ENCODE results near the gene ATP8B4.

DNA sequence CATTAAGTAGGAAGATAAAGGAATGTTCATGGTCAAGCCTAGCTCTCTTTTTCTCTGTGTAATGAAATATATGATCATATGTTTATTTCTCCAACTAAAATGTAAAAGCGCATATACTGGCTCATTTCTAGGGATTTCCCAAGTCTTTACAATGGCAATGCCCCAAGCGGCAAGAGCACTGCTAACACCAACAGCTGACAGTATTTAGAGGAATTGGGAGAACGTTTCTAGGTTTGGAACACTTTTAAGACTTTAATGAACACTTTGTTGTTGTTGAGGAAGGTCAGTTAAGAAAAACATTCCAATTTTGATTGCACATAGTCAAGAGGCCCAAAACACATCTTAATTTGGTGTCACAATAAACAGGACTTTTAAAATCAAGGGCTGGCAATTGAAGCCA is 132.7 kb downstream of the ATP8B4 start:
- TF ChIP-seq, protein P1, sequence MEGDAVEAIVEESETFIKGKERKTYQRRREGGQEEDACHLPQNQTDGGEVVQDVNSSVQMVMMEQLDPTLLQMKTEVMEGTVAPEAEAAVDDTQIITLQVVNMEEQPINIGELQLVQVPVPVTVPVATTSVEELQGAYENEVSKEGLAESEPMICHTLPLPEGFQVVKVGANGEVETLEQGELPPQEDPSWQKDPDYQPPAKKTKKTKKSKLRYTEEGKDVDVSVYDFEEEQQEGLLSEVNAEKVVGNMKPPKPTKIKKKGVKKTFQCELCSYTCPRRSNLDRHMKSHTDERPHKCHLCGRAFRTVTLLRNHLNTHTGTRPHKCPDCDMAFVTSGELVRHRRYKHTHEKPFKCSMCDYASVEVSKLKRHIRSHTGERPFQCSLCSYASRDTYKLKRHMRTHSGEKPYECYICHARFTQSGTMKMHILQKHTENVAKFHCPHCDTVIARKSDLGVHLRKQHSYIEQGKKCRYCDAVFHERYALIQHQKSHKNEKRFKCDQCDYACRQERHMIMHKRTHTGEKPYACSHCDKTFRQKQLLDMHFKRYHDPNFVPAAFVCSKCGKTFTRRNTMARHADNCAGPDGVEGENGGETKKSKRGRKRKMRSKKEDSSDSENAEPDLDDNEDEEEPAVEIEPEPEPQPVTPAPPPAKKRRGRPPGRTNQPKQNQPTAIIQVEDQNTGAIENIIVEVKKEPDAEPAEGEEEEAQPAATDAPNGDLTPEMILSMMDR (IDR thresholded peaks at IDR 0.05), result no peak
- TF ChIP-seq POLR2A (IDR thresholded peaks at IDR 0.05), result no peak

Data from thyroid gland (tissue), 4 donors.